ENCODE data around the gene CARD10.

CARD10 gene

GRCh38 chr22:37449331-37450001, 69.7 kb downstream of the CARD10 start:
- TF ChIP-seq, protein P1, sequence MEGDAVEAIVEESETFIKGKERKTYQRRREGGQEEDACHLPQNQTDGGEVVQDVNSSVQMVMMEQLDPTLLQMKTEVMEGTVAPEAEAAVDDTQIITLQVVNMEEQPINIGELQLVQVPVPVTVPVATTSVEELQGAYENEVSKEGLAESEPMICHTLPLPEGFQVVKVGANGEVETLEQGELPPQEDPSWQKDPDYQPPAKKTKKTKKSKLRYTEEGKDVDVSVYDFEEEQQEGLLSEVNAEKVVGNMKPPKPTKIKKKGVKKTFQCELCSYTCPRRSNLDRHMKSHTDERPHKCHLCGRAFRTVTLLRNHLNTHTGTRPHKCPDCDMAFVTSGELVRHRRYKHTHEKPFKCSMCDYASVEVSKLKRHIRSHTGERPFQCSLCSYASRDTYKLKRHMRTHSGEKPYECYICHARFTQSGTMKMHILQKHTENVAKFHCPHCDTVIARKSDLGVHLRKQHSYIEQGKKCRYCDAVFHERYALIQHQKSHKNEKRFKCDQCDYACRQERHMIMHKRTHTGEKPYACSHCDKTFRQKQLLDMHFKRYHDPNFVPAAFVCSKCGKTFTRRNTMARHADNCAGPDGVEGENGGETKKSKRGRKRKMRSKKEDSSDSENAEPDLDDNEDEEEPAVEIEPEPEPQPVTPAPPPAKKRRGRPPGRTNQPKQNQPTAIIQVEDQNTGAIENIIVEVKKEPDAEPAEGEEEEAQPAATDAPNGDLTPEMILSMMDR (IDR thresholded peaks at IDR 0.05; ENCODE audit: extremely low read depth, insufficient read depth, missing control alignments), result no peak
- DNase-seq (ENCODE audit: low spot score), result no peak
- in situ Hi-C loops (cut with MboI; ENCODE audit: low pct_unique_long_range_greater_than_20kb, low sequenced_read_pairs, unreplicated experiment), result loop anchor here (5.0 kb wide), 1 partner anchor 127 kb away; no protein-coding TSS in a partner anchor

DNA sequence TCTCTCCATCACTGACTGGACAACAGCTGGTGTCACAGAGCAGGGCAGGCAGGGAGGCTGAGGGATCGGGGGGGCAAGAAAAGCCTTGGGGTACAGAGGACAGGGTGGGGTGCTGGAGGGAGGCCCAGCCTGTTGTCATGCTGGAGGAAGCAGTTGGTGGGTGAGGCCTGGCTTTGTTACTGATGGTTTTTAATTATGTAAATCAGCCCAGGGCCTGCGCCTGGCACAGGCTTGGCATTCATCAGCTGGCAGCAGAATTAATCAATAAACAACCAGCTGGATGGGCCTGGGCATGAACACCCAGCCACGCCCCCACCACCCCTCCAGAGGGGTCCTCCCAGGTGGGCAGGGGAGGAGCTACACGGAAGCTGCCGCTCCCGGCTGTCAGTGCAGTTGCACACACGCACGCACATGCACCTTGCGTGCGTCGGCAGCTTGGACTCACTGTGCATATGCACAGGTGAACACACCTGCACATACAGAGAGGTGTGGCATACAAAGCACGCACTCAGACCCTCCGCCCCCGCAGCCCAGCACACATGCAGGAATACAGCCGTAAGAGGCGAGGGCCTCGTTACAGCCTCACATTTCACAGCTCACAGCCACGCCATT, 70.6 kb downstream of the CARD10 start:
- in situ Hi-C loops (cut with MboI; ENCODE audit: low pct_unique_long_range_greater_than_20kb, low sequenced_read_pairs, unreplicated experiment), result no loop called here
- TF ChIP-seq, protein P1 (IDR thresholded peaks at IDR 0.05; ENCODE audit: extremely low read depth, insufficient read depth, missing control alignments), result no peak
- no peak for DNase-seq (ENCODE audit: low spot score)

GRCh38 chr22:37445501-37445900, 73.7 kb downstream of the CARD10 start:
- in situ Hi-C loops (cut with MboI; ENCODE audit: low pct_unique_long_range_greater_than_20kb, low sequenced_read_pairs, unreplicated experiment), result no loop called here
- TF ChIP-seq, protein P1 (IDR thresholded peaks at IDR 0.05; ENCODE audit: extremely low read depth, insufficient read depth, missing control alignments), result no peak
- no peak for DNase-seq (ENCODE audit: low spot score)

DNA sequence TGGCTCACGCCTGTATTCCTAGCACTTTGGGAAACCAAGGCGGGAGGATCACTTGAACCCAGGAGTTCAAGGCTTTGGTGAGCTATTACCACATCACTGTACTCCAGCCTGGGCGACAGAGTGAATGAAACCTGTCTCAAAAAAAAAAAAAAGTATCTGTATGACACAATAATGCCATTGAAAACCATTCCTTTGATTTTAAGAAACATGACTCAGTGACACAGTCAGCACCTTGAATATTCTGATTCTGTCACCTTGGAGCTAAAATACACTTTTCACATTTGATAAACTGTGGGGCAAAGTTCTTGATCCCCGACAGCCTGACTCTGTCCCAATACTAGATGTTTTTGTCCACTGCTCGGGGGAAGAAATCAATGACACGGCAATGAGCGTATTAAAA, 75.2 kb downstream of the CARD10 start:
- TF ChIP-seq, protein P1 (IDR thresholded peaks at IDR 0.05; ENCODE audit: extremely low read depth, insufficient read depth, missing control alignments), result no peak
- DNase-seq (ENCODE audit: low spot score), result no peak
- in situ Hi-C loops (cut with MboI; ENCODE audit: low pct_unique_long_range_greater_than_20kb, low sequenced_read_pairs, unreplicated experiment), result no loop called here

- DNase-seq (ENCODE audit: low spot score), result no peak
- in situ Hi-C loops (cut with MboI; ENCODE audit: low pct_unique_long_range_greater_than_20kb, low sequenced_read_pairs, unreplicated experiment), result no loop called here
- TF ChIP-seq, protein P1 (IDR thresholded peaks at IDR 0.05; ENCODE audit: extremely low read depth, insufficient read depth, missing control alignments), result no peak
Observed at GRCh38 chr22:37443086-37443485, 76.1 kb downstream of the CARD10 start.

DNA sequence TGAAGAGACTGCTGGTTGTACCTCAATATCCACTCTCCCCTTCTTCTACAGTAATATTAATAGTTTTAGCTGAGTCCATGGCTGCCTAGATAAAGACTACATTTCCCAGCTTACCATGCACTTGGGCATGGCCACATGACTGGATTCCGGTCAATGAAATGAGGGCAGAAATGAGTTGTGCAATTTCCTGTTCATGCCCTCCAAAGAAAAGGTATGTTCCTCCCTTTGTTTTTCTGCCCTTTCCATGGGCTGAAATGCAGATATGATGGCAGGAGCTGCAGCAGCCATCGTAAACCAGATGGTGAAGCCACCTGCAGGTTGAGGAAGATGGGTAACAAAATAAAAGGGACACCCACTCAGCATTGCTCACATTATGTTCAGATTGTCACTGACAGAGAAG, 76.7 kb downstream of the CARD10 start:
- TF ChIP-seq, protein P1 (IDR thresholded peaks at IDR 0.05; ENCODE audit: extremely low read depth, insufficient read depth, missing control alignments), result no peak
- DNase-seq (ENCODE audit: low spot score), result peak; percentile 49
- in situ Hi-C loops (cut with MboI; ENCODE audit: low pct_unique_long_range_greater_than_20kb, low sequenced_read_pairs, unreplicated experiment), result no loop called here

Data from GM13977 (cell line).